Measurements from ENCODE around the gene GSK3B. TPM values are rescaled to one million over a fixed set of nuclear protein-coding genes. Genes with fewer than 3 reads are reported as not detected.
A peak's percentile ranks its signal among the peaks of the same experiment; 100 is the strongest.
"Not testable (repeated sequence)": the region's sequence is repeated elsewhere in the genome, so short reads cannot be mapped to it uniquely, and the experiment has no call there.

Gene GSK3B
- total RNA-seq, 1 experiment from 2014 or later: 56.5 TPM

- Histone ChIP-seq H3K27ac (ENCODE audit: insufficient read length, low read depth, low read length) (no peak overlapping the region), H3K4ac (ENCODE audit: low read depth, low read length) (no peak overlapping the region), H3K9me3 (ENCODE audit: control insufficient read depth, low read depth, low read length) (no peaks in the 10 kb centered on the region), H3K14ac (ENCODE audit: insufficient read depth, low read length) (no peak overlapping the region), H4K20me1 (ENCODE audit: control insufficient read depth, insufficient read depth, insufficient read length) (no peaks in the 10 kb centered on the region), H3K4me1 (ENCODE audit: insufficient read depth, low read length) (no peaks in the 10 kb centered on the region), H3K27me3 (ENCODE audit: insufficient read depth, low read length) (no peaks in the 10 kb centered on the region), H3K79me2 (ENCODE audit: insufficient read depth, low read length) (peaks cover 13% of the 10 kb centered on the region; the same call in 1 of the 2 replicates), H3K79me1 (ENCODE audit: insufficient read depth, low read depth, low read length, poor library complexity, severe bottlenecking) (peaks cover 11% of the 10 kb centered on the region), H2BK5ac (ENCODE audit: insufficient read length, low read length) (no peak overlapping the region), H2BK20ac (ENCODE audit: low read depth, low read length, poor library complexity, severe bottlenecking) (no peak overlapping the region), H2BK15ac (ENCODE audit: low read depth, low read length) (no peak overlapping the region), H2BK120ac (ENCODE audit: low read depth, low read length, poor library complexity, severe bottlenecking) (no peak overlapping the region), H3K18ac (ENCODE audit: insufficient read length, low read depth, low read length) (no peak overlapping the region), H3K56ac (ENCODE audit: insufficient read length, low read depth, low read length) (no peak overlapping the region), H4K8ac (replicated peaks; ENCODE audit: insufficient read length, low read depth, low read length) (no peak overlapping the region), H3T11ph (ENCODE audit: low read length) (no peak overlapping the region), H3K23ac (ENCODE audit: insufficient read length, low read depth, low read length) (no peak overlapping the region), H2BK12ac (ENCODE audit: insufficient read length, low read depth, low read length) (no peak overlapping the region), H2AFZ (ENCODE audit: low read length) (no peak overlapping the region), H4K5ac (ENCODE audit: insufficient read length, low read depth, low read length) (no peak overlapping the region), H4K91ac (ENCODE audit: insufficient read length, low read depth, low read length) (no peak overlapping the region), H3K9ac (ENCODE audit: extremely low read depth, insufficient read length, low read length) (no peak overlapping the region), H3K23me2 (ENCODE audit: insufficient read length, low read depth, low read length, poor library complexity, severe bottlenecking) (no peaks in the 10 kb centered on the region), H2AK5ac (ENCODE audit: insufficient read length, low read length) (no peak overlapping the region), H3K4me2 (ENCODE audit: insufficient read depth, insufficient read length, low read length) (no peak overlapping the region)
- peak overlapping the region in 1 of 3 experiments; percentile 28; a peak in 3 of 7 replicates for H3K27ac Mint-ChIP-seq
- no peak for DNase-seq
- H3K4me1 Mint-ChIP-seq: peaks cover 15 to 22% of the 10 kb centered on the region in 2 experiments
- no peaks in the 10 kb centered on the region for H3K27me3 Mint-ChIP-seq (ENCODE audit: low read depth)
- no peak for TF ChIP-seq CTCF (conservative IDR thresholded peaks at IDR 0.05)
- no peak overlapping the region for H3K4me3 Mint-ChIP-seq
- H3K9me3 Mint-ChIP-seq: peaks cover 7 to 12% of the 10 kb centered on the region in 2 experiments; a peak in 4 of 5 replicates
- peaks cover 18 to 25% (median 23%) of the 10 kb centered on the region in 3 experiments for H3K36me3 Mint-ChIP-seq (ENCODE audit: insufficient read depth in 1 of 3, low read depth in 3 of 3)
- WGBS (ENCODE audit: extremely low coverage, insufficient read length, low lambda C conversion rate): no CpG with 5 or more reads among the region's 2 CpGs
Observed at GRCh38 chr3:120052225-120052624, 42.0 kb downstream of the GSK3B start.

DNA sequence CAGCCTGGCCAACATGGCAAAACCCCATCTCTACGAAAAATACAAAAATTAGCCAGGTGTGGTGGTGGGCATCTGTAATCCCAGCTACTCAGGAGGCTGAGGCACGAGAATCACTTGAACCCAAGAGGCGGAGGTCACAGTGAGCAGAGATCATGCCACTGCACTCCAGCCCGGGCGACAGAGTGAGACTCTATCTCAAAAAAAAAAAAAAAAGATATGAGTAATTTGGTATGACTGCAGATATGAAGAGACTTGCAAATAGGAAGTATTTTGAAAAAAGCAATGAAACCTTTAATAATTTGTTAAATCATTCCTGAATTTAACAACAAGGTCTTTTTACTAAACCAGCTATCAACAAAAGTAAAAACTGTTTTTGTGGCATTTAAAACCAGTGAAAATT is 42.7 kb downstream of the GSK3B start:
- not testable (repeated sequence) for H3K4ac ChIP-seq (ENCODE audit: low read depth, low read length); H2BK5ac ChIP-seq (ENCODE audit: insufficient read length, low read length); H4K8ac ChIP-seq (replicated peaks; ENCODE audit: insufficient read length, low read depth, low read length); H2AK5ac ChIP-seq (ENCODE audit: insufficient read length, low read length); H3K4me3 Mint-ChIP-seq; H3T11ph ChIP-seq (ENCODE audit: low read length); H3K27ac ChIP-seq (ENCODE audit: insufficient read length, low read depth, low read length); H3K4me2 ChIP-seq (ENCODE audit: insufficient read depth, insufficient read length, low read length); H2BK20ac ChIP-seq (ENCODE audit: low read depth, low read length, poor library complexity, severe bottlenecking); H2BK15ac ChIP-seq (ENCODE audit: low read depth, low read length); H2BK120ac ChIP-seq (ENCODE audit: low read depth, low read length, poor library complexity, severe bottlenecking); H3K4me1 ChIP-seq (ENCODE audit: insufficient read depth, low read length); H3K56ac ChIP-seq (ENCODE audit: insufficient read length, low read depth, low read length); H4K91ac ChIP-seq (ENCODE audit: insufficient read length, low read depth, low read length); H3K79me1 ChIP-seq (ENCODE audit: insufficient read depth, low read depth, low read length, poor library complexity, severe bottlenecking); H3K27me3 Mint-ChIP-seq (ENCODE audit: low read depth); H3K14ac ChIP-seq (ENCODE audit: insufficient read depth, low read length); H2AFZ ChIP-seq (ENCODE audit: low read length); DNase-seq; H3K27ac Mint-ChIP-seq; H3K9me3 ChIP-seq (ENCODE audit: control insufficient read depth, low read depth, low read length); H3K23ac ChIP-seq (ENCODE audit: insufficient read length, low read depth, low read length); H4K20me1 ChIP-seq (ENCODE audit: control insufficient read depth, insufficient read depth, insufficient read length); H3K9ac ChIP-seq (ENCODE audit: extremely low read depth, insufficient read length, low read length); H4K5ac ChIP-seq (ENCODE audit: insufficient read length, low read depth, low read length); H3K23me2 ChIP-seq (ENCODE audit: insufficient read length, low read depth, low read length, poor library complexity, severe bottlenecking); H2BK12ac ChIP-seq (ENCODE audit: insufficient read length, low read depth, low read length); H3K27me3 ChIP-seq (ENCODE audit: insufficient read depth, low read length); H3K18ac ChIP-seq (ENCODE audit: insufficient read length, low read depth, low read length)
- H3K9me3 Mint-ChIP-seq: peaks cover 7 to 12% of the 10 kb centered on the region in 2 experiments; a peak in 4 of 5 replicates
- peaks cover 20 to 31% (median 27%) of the 10 kb centered on the region in 3 experiments for H3K36me3 Mint-ChIP-seq (ENCODE audit: insufficient read depth in 1 of 3, low read depth in 3 of 3)
- H3K79me2 ChIP-seq (ENCODE audit: insufficient read depth, low read length): peaks cover 14% of the 10 kb centered on the region; the same call in 1 of the 2 replicates
- H3K4me1 Mint-ChIP-seq: peaks cover 15 to 22% of the 10 kb centered on the region in 2 experiments
- no CpG with 5 or more reads among the region's 5 CpGs for WGBS (ENCODE audit: extremely low coverage, insufficient read length, low lambda C conversion rate)
